GM23338 (cell line): ENCODE results near the gene HAUS5. TPM values are rescaled to one million over a fixed set of nuclear protein-coding genes. Genes with fewer than 3 reads are reported as not detected.

Experiments
- ATAC-seq: fragments of 200-7000 bp; cut with Tn5 transposase; 3 replicates; pipeline ENCODE4 v1.9.1; 2020
- DNase-seq: peaks from one replicate; pipeline ENCODE4 v3.0.0-alpha.2; 2015; ENCODE audit warnings: low spot score
- H2AFZ ChIP-seq: fragments of 200-600 bp; sonication (generic); 2 replicates; pipeline ENCODE4 v1.8.0; 2016; ENCODE audit warnings: antibody characterized with exemption, mild to moderate bottlenecking, moderate library complexity
- H3F3A ChIP-seq: fragments of 200-600 bp; sonication (generic); replicated peaks from 2 replicates; pipeline ENCODE4 v1.8.0; 2017; ENCODE audit warnings: antibody characterized with exemption, mixed run types, low read depth
- H3K27ac ChIP-seq: fragments of 200-600 bp; sonication (generic); 2 replicates; pipeline ENCODE4 v1.6.1; 2016; ENCODE audit warnings: low read depth
- H3K27me3 ChIP-seq: fragments of 200-600 bp; sonication (generic); 2 replicates; pipeline ENCODE4 v1.8.0; 2016; ENCODE audit warnings: mild to moderate bottlenecking, mixed run types, moderate library complexity; ENCODE audit not compliant: insufficient read depth
- H3K36me3 ChIP-seq: fragments of 200-600 bp; sonication (generic); 2 replicates; pipeline ENCODE4 v1.8.0; 2016; ENCODE audit warnings: mild to moderate bottlenecking; ENCODE audit not compliant: insufficient read depth
- H3K4me1 ChIP-seq: fragments of 200-600 bp; sonication (generic); 2 replicates; pipeline ENCODE4 v1.8.0; 2016; ENCODE audit warnings: mild to moderate bottlenecking, moderate library complexity; ENCODE audit not compliant: insufficient read depth
- H3K4me2 ChIP-seq: fragments of 200-600 bp; sonication (generic); 2 replicates; pipeline ENCODE4 v1.7.1; 2017; ENCODE audit warnings: mixed run types
- H3K4me3 ChIP-seq: fragments of 200-600 bp; sonication (generic); 2 replicates; pipeline ENCODE4 v1.6.1; 2016; ENCODE audit warnings: mixed run types
- H3K79me2 ChIP-seq: fragments of 200-600 bp; sonication (generic); replicated peaks from 2 replicates; pipeline ENCODE4 v1.8.0; 2017; ENCODE audit warnings: mild to moderate bottlenecking; ENCODE audit not compliant: insufficient read depth
- H3K9me2 ChIP-seq: fragments of 200-600 bp; sonication (generic); 2 replicates; pipeline ENCODE4 v1.8.0; 2017; ENCODE audit not compliant: insufficient read depth
- H4K20me1 ChIP-seq: fragments of 200-600 bp; sonication (generic); replicated peaks from 2 replicates; pipeline ENCODE4 v1.8.0; 2017; ENCODE audit warnings: mild to moderate bottlenecking; ENCODE audit not compliant: insufficient read depth
- H3K27ac Mint-ChIP-seq: 2 replicates; pipeline ENCODE4 v1.8.0; 2020; ENCODE audit warnings: inconsistent platforms, mild to moderate bottlenecking, moderate library complexity, mixed read lengths
- H3K27me3 Mint-ChIP-seq: 3 replicates; pipeline ENCODE4 v1.8.0; 2022; ENCODE audit warnings: low read depth, mild to moderate bottlenecking, moderate library complexity, mixed read lengths, inconsistent platforms; ENCODE audit not compliant: insufficient read depth, poor library complexity
- H3K36me3 Mint-ChIP-seq: 3 replicates; pipeline ENCODE4 v1.8.0; 2021; ENCODE audit warnings: low read depth, mild to moderate bottlenecking, inconsistent platforms, moderate library complexity, mixed read lengths
- H3K4me1 Mint-ChIP-seq: 3 replicates; pipeline ENCODE4 v1.8.0; 2020; ENCODE audit warnings: mild to moderate bottlenecking, inconsistent platforms, mixed read lengths
- H3K4me3 Mint-ChIP-seq: 3 replicates; pipeline ENCODE4 v1.8.0; 2021; ENCODE audit warnings: moderate library complexity, mild to moderate bottlenecking, inconsistent platforms, mixed read lengths
- H3K9me3 Mint-ChIP-seq: 3 replicates; pipeline ENCODE4 v1.8.0; 2020; ENCODE audit warnings: moderate library complexity, mild to moderate bottlenecking, inconsistent platforms, mixed read lengths
- CREB1 ChIP-seq: fragments of 250-450 bp; sonication (Bioruptor Pico); IDR thresholded peaks from 2 replicates; pipeline ENCODE4 v1.5.0; 2020; ENCODE audit warnings: low read depth, mild to moderate bottlenecking, moderate library complexity
- CTCF ChIP-seq, 2 experiments: fragments of 200-600 bp in 1 of 2; sonication (generic) in 1 of 2; conservative IDR thresholded peaks; 2 replicates each; pipeline versions ENCODE4 v1.5.1 to v1.6.1; 2016 to 2017; ENCODE audit warnings: antibody characterized with exemption in 2 of 2, low read depth in 2 of 2, mild to moderate bottlenecking in 2 of 2, moderate library complexity in 1 of 2
- ETS1 ChIP-seq: IDR thresholded peaks from 2 replicates; pipeline ENCODE4 v1.6.1; 2016; ENCODE audit warnings: antibody characterized with exemption
- EZH2 ChIP-seq: fragments of 200-600 bp; sonication (generic); IDR thresholded peaks from one replicate; pipeline ENCODE4 v1.8.0; 2017; ENCODE audit warnings: antibody characterized with exemption, mild to moderate bottlenecking, low read depth; ENCODE audit not compliant: unreplicated experiment
- EZH2phosphoT487 ChIP-seq: fragments of 200-600 bp; sonication (generic); IDR thresholded peaks from one replicate; pipeline ENCODE4 v1.8.1; 2018; ENCODE audit warnings: antibody characterized with exemption; ENCODE audit not compliant: unreplicated experiment
- JUNB ChIP-seq: IDR thresholded peaks from one replicate; pipeline ENCODE4 v1.6.1; 2016; ENCODE audit warnings: antibody characterized with exemption; ENCODE audit not compliant: unreplicated experiment
- NANOG ChIP-seq: IDR thresholded peaks from 2 replicates; pipeline ENCODE4 v1.6.1; 2016; ENCODE audit warnings: antibody characterized with exemption, borderline replicate concordance
- POLR2AphosphoS5 ChIP-seq: IDR thresholded peaks from 2 replicates; pipeline ENCODE4 v1.6.1; 2016; ENCODE audit warnings: antibody characterized with exemption, low read depth
- REST ChIP-seq: IDR thresholded peaks from one replicate; pipeline ENCODE4 v1.6.1; 2018; ENCODE audit warnings: antibody characterized with exemption; ENCODE audit not compliant: unreplicated experiment
- STAT1 ChIP-seq: IDR thresholded peaks from one replicate; pipeline ENCODE4 v1.6.1; 2016; ENCODE audit warnings: antibody characterized with exemption; ENCODE audit not compliant: unreplicated experiment
- ZNF114 ChIP-seq: fragments of 250-450 bp; sonication (Bioruptor Pico); IDR thresholded peaks from 2 replicates; pipeline ENCODE4 v1.5.0; 2020; ENCODE audit warnings: mild to moderate bottlenecking, moderate library complexity
- ZNF331 ChIP-seq: fragments of 250-450 bp; sonication (Bioruptor Pico); IDR thresholded peaks from 2 replicates; pipeline ENCODE4 v1.5.0; 2020; ENCODE audit warnings: low read depth, mild to moderate bottlenecking, moderate library complexity
- ZNF462 ChIP-seq: fragments of 250-450 bp; sonication (Bioruptor Pico); IDR thresholded peaks from 2 replicates; pipeline ENCODE4 v1.5.0; 2020; ENCODE audit warnings: mild to moderate bottlenecking, moderate library complexity
- polyA plus RNA-seq: library from polyadenylated mRNA; unstranded; fragments of >200 nt; fragmentation: Nextera tagmentation; extraction: Ambion mirVana; gene quantifications from 2 replicates; pipeline ENCODE4 v1.2.1, GENCODE V29; 2016
- total RNA-seq: library from RNA; depleted of rRNA; stranded (reverse); fragments of >200 nt; shearing (Covaris generic); gene quantifications from 2 replicates; pipeline ENCODE4 v1.2.3, GENCODE V29; 2014

Gene HAUS5
- total and polyA plus RNA-seq, 2 experiments from 2014 or later = 21.9 to 23.2 TPM

GRCh38 chr19:35666251-35666913, 53.8 kb downstream of the HAUS5 start, which contains the start of gene UPK1A:
Gene UPK1A (plus strand): TSS chr19:35666517. CDS start chr19:35666813, 296 bp downstream.
- ATAC-seq (no peak), DNase-seq (no peak)
- Histone ChIP-seq H2AFZ (no peak within 1 kb of the TSS), H3K27ac (no peak within 1 kb of the TSS), H3K4me3 (no peak within 1 kb of the TSS), H4K20me1 (no peaks in the 10 kb centered on the region), H3K4me2 (no peak within 1 kb of the TSS), H3K79me2 (no peaks in the 10 kb centered on the region), H3F3A (no peaks in the 10 kb centered on the region), H3K36me3 (no peaks in the 10 kb centered on the region), H3K4me1 (no peaks in the 10 kb centered on the region), H3K9me2 (no peaks in the 10 kb centered on the region), H3K27me3 (no peaks in the 10 kb centered on the region)
- H3K4me3 Mint-ChIP-seq = no peak within 1 kb of the TSS
- peaks cover 3% of the 10 kb centered on the region; the same call in 1 of the 3 replicates for H3K4me1 Mint-ChIP-seq
- no peak for TF ChIP-seq POLR2AphosphoS5
- no peak for TF ChIP-seq ZNF114
- TF ChIP-seq NANOG = no peak
- no peak for TF ChIP-seq STAT1
- TF ChIP-seq CTCF (conservative IDR thresholded peaks at IDR 0.05; ENCODE audit: low read depth in 2 of 2) = no peak
- no peak for TF ChIP-seq REST
- no peak for TF ChIP-seq ZNF331 (CRISPR knock-in tag)
- no peak for TF ChIP-seq ETS1
- no peak for TF ChIP-seq ZNF462 (CRISPR knock-in tag)
- TF ChIP-seq EZH2phosphoT487 = no peak
- TF ChIP-seq EZH2 = no peak
- no peak for TF ChIP-seq CREB1 (CRISPR knock-in tag)
- TF ChIP-seq JUNB = no peak
- no peak within 1 kb of the TSS for H3K27ac Mint-ChIP-seq
- peaks cover 14% of the 10 kb centered on the region for H3K27me3 Mint-ChIP-seq
- no peaks in the 10 kb centered on the region for H3K36me3 Mint-ChIP-seq
- H3K9me3 Mint-ChIP-seq = no peaks in the 10 kb centered on the region; the same call in 2 of the 3 replicates
